LNCaP clone FGC (cell line): ENCODE measurements around the gene ARHGEF9.

ENCODE experiments used
- DNase-seq: peaks from one replicate; pipeline ENCODE4 v3.0.0-alpha.2; 2011; ENCODE audit warnings: low read depth
- H3K4me3 ChIP-seq: 2 replicates; pipeline ENCODE4 v1.5.1; 2011; ENCODE audit warnings: mild to moderate bottlenecking, low read depth, low read length, control low read depth
- CTCF ChIP-seq: IDR thresholded peaks from 2 replicates; pipeline ENCODE4 v1.5.1; 2012; ENCODE audit warnings: mild to moderate bottlenecking; ENCODE audit not compliant: control insufficient read depth, insufficient read depth; ENCODE audit errors: extremely low read depth

The ARHGEF9 gene

GRCh38 chrX:63635750-63636149, 149.3 kb downstream of the ARHGEF9 start:
- TF ChIP-seq CTCF, result no peak
- no peak overlapping the region for H3K4me3 ChIP-seq
- DNase-seq, result no peak

GRCh38 chrX:63613531-63614028, 171.4 kb downstream of the ARHGEF9 start:
- H3K4me3 ChIP-seq, result no peak overlapping the region
- DNase-seq, result no peak
- no peak for TF ChIP-seq CTCF

GRCh38 chrX:63585936-63586335, 199.1 kb downstream of the ARHGEF9 start:
- DNase-seq, result no peak
- no peak for TF ChIP-seq CTCF
- H3K4me3 ChIP-seq, result no peak overlapping the region
